GM10266 (cell line): ENCODE results near the gene ANAPC5.

Experiments
- DNase-seq: peaks from one replicate; pipeline ENCODE4 v3.0.0; 2012; ENCODE audit errors: extremely low spot score
- TF ChIP-seq, protein P1 (sequence below): IDR thresholded peaks from 2 replicates; pipeline ENCODE4 v1.5.1; 2012; ENCODE audit warnings: mild to moderate bottlenecking, low read depth; ENCODE audit not compliant: control insufficient read depth, insufficient read depth; ENCODE audit errors: missing control alignments

The ANAPC5 gene

DNA sequence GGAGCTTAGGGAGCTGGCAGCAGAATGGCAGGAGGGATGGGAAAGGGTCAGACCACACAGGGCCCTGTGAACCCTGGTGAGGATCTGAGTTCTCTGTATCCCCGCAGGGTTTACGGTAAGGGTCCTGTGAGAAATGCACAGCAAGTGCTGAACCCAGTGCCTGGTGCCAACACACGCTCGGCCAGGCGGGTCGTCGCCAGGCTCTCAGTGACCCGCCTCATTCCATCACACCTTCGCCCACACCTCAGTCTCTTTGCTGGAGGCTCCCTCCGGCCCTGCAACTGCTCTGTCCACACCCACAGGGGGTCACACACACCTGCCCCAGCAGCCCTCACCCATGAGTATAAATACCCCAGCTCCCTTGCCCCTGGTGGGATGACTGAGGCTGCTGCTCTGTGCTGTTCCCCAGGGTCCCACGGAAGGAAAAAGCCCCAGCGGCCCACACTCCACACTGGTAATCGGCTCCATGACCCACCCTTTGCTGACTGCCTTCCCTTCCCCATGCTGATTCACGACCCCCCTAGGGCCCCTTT is 78.8 kb downstream of the ANAPC5 start:
- TF ChIP-seq, protein P1, sequence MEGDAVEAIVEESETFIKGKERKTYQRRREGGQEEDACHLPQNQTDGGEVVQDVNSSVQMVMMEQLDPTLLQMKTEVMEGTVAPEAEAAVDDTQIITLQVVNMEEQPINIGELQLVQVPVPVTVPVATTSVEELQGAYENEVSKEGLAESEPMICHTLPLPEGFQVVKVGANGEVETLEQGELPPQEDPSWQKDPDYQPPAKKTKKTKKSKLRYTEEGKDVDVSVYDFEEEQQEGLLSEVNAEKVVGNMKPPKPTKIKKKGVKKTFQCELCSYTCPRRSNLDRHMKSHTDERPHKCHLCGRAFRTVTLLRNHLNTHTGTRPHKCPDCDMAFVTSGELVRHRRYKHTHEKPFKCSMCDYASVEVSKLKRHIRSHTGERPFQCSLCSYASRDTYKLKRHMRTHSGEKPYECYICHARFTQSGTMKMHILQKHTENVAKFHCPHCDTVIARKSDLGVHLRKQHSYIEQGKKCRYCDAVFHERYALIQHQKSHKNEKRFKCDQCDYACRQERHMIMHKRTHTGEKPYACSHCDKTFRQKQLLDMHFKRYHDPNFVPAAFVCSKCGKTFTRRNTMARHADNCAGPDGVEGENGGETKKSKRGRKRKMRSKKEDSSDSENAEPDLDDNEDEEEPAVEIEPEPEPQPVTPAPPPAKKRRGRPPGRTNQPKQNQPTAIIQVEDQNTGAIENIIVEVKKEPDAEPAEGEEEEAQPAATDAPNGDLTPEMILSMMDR = no peak

DNA sequence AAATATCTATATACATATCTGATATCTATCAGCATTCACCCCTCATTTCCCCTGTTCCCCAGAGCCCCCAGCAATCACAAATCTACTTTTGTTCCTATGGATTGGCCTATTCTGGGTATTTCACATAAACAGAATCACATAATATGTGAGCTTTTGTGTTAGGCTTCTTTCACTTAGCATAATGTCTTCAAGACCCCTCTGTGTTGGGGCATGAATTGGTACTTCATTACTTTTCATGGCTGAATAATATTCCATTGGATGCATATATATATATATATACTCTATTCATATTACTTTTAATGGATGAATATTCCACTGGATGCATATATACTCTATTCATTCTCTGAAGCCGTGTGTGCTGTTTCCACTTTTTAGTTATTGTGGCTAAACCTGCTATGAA is 84.4 kb downstream of the ANAPC5 start:
- TF ChIP-seq, protein P1 = no peak

More for the DNA sequence above, 78.8 kb downstream of the ANAPC5 start:
- DNase-seq = no peak

DNA sequence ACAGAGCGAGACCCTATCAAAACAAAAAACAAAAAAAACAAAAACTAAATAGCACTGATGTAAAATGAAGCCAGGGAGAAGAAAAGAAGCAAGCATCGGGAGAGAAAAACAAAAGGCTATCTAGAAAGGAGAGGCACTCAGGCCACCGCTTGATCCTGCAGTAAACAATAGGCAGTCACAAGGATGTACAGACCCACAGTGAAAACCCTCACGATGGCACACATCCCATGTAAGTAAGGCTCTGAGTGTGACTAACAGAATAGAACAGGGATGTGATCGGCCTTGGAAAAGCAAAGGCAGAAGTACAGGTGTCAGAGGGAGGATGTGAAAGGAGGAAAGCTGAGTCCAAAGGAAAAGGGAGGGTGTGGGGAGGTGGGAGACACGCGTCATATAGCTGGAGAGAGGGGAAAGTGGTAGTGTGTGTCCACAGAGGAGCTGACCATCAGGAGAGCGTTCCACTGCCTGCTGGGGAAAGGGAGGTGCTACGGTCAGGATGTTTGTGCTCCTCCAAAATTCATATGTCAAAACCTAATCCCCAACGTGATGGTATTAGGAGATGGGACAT is 87.2 kb downstream of the ANAPC5 start:
- TF ChIP-seq, protein P1 = no peak
- no peak for DNase-seq

More for the DNA sequence above, 84.4 kb downstream of the ANAPC5 start:
- DNase-seq = no peak

DNA sequence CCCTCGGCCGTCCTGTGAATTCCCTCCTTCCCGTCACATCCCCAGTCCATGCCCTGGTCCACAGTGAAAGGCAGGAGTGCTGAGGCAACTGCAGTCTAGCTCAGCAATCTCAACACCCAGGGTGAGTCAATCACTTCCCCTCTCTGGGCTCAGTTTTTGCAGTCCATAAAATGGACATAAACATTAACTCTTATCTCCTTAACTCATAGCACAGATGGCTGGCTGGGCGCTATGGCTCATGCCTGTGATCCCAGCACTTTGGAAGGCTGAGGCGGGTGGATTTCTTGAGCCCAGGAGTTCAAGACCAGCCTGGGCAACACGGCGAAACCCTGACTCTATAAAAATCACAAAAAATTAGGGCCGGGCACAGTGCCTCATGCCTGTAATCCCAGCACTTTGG is 88.1 kb downstream of the ANAPC5 start:
- TF ChIP-seq, protein P1 = no peak
- DNase-seq = no peak

DNA sequence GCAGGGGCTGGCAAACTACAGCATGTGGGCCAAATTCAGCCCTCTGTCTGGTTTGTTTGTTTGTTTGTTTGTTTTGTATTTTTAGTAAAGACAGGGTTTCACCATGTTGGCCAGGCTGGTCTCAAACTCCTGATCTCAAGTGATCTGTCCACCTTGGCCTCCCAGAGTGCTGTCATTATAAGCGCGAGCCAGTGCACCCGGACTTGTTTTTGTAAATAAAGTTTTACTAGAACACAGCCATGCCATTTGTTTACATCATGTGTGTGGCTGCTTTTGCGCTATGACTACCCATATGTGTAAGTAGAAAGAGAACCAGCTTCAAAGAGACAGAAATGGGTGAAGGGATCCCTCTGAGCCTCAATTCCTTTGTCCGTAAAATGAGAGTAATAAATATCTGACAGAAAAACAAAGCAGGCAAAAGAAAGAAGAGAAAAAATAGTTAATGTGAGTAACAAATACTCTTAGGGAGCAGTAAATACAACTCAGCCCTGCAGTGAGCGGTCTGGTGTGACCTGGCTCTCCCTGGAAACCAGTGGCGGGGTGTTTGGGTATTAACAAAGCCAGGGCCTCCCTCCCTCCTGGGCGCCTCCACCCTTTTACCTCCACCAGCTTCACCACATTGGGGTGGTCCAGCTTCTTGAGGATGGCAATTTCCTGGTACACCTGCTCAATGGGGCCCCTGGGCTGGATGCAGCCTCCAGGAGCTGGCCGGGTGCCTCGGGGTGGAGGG is 88.8 kb downstream of the ANAPC5 start:
- DNase-seq = no peak
- TF ChIP-seq, protein P1 = no peak

DNA sequence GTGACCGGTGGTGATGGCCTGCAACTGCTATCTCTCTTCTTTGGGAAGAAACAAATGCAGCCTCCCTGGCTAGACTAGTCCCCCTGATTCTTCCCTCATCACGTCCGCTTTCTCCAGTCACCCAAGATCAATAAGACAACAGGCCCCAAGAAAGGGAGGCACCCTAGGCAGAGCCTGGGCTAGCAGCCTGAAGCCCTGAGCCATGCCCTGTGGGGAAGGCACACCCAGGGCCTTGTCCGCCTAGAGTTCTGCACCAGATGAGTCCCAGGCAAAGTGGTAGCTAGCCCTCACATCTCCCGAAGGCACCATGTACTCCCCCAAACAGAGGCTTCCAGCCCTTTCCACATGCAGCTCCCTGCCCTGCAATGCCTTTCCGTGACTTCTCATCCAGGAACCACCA is 90.8 kb downstream of the ANAPC5 start:
- TF ChIP-seq, protein P1 = no peak
- no peak for DNase-seq

DNA sequence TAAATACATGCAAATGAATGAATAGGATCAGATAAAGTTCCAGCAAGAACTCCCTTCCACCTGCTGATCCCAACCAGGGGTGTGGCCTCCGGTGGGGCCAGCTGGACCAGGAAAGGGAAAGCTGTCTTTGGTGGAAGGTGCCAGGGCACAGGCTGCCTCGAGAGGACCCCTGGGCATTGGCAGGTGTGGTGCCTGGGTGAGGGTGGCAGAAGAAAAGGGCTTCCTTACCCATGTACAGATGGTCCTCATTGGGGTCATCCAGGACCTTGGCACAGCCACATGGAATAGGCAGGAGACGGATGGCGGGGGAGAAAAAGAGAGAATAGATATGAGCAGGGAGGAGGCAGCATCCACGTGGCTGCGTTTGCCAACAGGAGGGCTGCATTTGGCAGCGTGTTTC is 92.1 kb downstream of the ANAPC5 start:
- no peak for DNase-seq
- TF ChIP-seq, protein P1 = no peak
